Inferior parietal cortex (tissue), 1 donor: Measurements from ENCODE around the gene GRID1.
"Not testable (repeated sequence)": the region's sequence is repeated elsewhere in the genome, so short reads cannot be mapped to it uniquely, and the experiment has no call there.

Source experiments
- DNase-seq: peaks from one replicate; pipeline ENCODE4 v3.0.0-alpha.2; 2016; ENCODE audit errors: extremely low spot score

Gene GRID1

GRCh38 chr10:86391986-86392722, 25.6 kb upstream of the GRID1 start:
- no peak for DNase-seq

GRCh38 chr10:86391236-86391840, 24.7 kb upstream of the GRID1 start:
- no peak for DNase-seq

GRCh38 chr10:86390337-86391120, 23.9 kb upstream of the GRID1 start:
- DNase-seq, result no peak

GRCh38 chr10:86389441-86390193, 23.0 kb upstream of the GRID1 start:
- DNase-seq, result no peak

- DNase-seq, result not testable (repeated sequence)
These were observed 22.5 kb upstream of the GRID1 start for GRCh38 chr10:86389109-86389440.

GRCh38 chr10:86388119-86388704, 21.6 kb upstream of the GRID1 start:
- no peak for DNase-seq

GRCh38 chr10:86387178-86387794, 20.7 kb upstream of the GRID1 start:
- no peak for DNase-seq

- DNase-seq, result no peak
These were observed 19.2 kb upstream of the GRID1 start for GRCh38 chr10:86385806-86386205.

- no peak for DNase-seq
These were observed 11.2 kb upstream of the GRID1 start for GRCh38 chr10:86377797-86378146.

GRCh38 chr10:86376852-86377796, 10.5 kb upstream of the GRID1 start:
- DNase-seq, result no peak

- DNase-seq, result no peak
These were observed 9.8 kb upstream of the GRID1 start for GRCh38 chr10:86376403-86376802.

GRCh38 chr10:86375204-86375603, 8.6 kb upstream of the GRID1 start:
- DNase-seq, result no peak

- DNase-seq, result no peak
These were observed 8.1 kb upstream of the GRID1 start for GRCh38 chr10:86374664-86375063.

GRCh38 chr10:86373828-86374227, 7.2 kb upstream of the GRID1 start:
- DNase-seq, result no peak

- DNase-seq, result no peak
These were observed 6.7 kb upstream of the GRID1 start for GRCh38 chr10:86373251-86373650.

- DNase-seq, result no peak
These were observed 6.2 kb upstream of the GRID1 start for GRCh38 chr10:86372784-86373239.

GRCh38 chr10:86372119-86372783, 5.7 kb upstream of the GRID1 start:
- no peak for DNase-seq

- no peak for DNase-seq
These were observed 5.1 kb upstream of the GRID1 start for GRCh38 chr10:86371691-86372090.

GRCh38 chr10:86371116-86371515, 4.5 kb upstream of the GRID1 start:
- no peak for DNase-seq
